Stimulated activated CD8-positive, alpha-beta memory T cell treated with anti-CD3 and anti-CD28 coated beads, Interleukin-4, amount 100 ng/mL, for 4 hours (primary cell): ENCODE data around the gene KREMEN1.
"Not testable (repeated sequence)": the region's sequence is repeated elsewhere in the genome, so short reads cannot be mapped to it uniquely, and the experiment has no call there.

Source experiments
- DNase-seq, 2 donors: peaks; one replicate each; pipeline ENCODE4 v3.0.0-alpha.2; 2020; ENCODE audit warnings: low read depth in 2 of 2, low spot score in 1 of 2

KREMEN1 gene

DNA sequence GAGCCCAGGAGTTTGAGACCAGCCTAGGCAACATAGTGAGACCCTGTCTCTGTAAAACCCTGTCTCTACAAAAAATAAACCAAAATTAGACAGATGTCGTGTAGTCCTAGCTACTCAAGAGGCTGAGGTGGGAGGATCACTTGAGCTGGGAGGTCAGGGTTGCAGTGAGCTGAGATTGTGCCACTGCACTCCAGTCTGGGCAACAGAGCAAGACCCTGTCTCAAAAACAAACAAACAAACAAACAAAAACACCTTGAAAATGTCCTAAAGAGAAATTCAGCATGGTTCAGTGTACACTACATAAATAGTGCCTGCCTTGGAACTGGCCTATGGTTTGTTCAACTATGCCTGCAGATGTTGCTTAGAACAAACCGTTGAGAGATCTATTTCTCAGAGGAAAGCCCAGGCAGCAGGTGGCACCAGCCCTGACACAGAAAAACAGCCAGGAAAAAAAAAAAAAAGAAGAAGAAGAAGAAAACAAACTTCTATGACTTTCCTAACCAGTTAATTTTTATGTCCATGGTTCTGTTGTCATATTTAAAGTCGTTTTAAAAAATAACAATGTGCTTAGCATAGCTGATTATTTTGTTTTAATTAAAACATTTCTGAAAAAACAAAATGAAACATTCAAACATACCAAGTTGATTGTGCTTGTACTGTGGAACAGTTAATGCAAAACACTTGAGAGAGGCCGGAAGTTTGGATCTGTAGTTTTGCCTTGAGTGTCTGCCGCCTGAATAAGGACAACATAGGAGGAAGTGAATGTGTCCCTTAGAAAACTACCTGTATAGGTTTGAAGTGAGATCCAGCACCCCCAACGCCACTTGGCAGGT is 5.4 kb downstream of the KREMEN1 start:
- no peak for DNase-seq

GRCh38 chr22:29078869-29079207 is 6.0 kb downstream of the KREMEN1 start:
- DNase-seq: no peak

- no peak for DNase-seq
Measured at GRCh38 chr22:29079218-29079901, 6.5 kb downstream of the KREMEN1 start.

GRCh38 chr22:29080106-29080975 is 7.5 kb downstream of the KREMEN1 start:
- DNase-seq: no peak

DNA sequence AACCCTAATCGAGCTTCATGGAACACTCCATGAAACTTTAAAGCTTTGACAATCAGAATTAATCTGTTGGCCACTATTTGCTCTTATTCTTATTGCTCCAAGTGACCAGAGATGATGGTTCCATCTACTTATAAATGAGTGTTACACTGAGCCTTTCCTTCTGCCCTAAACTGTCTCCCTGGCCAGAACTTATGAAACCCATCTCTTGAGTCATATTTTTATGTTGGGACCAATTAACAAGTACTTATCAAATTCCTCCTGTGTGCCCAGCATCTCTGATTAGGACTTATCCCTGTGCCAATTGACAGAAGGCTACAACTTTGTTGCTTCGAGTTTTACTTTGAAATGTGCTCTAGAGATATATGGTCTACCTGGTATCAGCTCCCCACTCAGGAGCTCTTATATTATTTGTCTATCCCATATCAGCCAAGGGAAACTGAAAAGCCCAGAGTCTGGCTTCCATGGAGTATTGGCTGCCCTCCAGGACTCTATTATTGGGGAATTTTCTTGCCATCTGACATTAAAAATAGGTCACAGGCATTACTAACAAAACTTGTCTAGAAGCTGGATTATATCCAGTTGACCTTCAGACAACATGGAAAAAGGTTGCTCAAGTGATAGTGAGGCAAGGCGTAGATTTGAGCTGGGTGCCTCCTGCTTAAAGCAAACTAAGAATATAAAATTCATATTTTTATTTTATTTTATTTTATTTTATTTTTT is 8.8 kb downstream of the KREMEN1 start:
- DNase-seq: no peak

DNA sequence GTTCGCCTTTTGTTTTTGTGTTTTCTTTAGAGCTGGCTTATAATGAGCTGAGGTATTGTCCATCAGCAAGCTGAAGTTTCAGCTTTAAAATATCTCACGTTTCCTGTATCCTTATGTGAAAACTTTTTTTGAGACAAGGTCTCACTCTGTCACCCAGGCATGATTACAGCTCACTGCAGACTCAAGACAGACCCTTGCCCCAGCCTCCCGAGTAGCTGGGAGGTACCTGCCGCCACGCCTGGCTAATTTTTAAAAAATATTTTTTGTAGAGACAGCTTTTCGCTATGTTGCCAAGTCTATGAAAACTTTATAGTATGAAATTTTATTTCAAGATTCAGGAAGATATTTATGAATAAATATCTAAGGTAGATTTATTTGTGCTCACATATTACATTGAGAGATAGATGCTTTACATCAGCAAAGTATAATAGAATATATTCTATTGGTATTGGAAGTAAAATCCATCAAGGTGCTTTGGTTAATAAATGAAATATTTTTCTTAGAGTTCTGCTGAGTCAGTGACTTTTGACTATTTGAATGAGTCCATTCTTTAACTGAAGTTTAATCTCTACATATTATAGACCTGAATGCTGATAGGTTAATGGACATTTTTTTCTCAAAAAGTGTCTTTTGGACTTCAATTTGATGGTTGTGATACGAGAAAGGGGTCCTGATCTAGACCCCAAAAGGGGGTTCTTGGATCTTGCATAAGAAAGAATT is 10.2 kb downstream of the KREMEN1 start:
- DNase-seq: no peak

DNA sequence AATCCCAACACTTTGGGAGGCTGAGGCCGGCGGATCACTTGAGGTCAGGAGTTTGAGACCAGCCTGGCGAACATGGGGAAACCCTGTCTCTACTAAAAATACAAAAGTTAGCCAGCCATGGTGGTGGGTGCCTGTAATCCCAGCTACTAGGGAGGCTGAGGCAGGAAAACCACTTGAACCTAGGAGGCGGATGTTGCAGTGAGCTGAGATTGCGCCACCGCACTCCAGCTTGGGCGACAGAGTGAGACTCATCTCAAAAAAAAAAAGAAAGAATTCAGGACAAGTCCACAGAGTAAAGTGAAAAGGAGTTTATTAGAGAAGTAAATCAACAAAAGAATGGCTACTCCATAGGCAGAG is 10.7 kb downstream of the KREMEN1 start:
- DNase-seq: not testable (repeated sequence)

- no peak for DNase-seq
Measured at GRCh38 chr22:29083933-29084591, 11.2 kb downstream of the KREMEN1 start.

GRCh38 chr22:29087012-29087411 is 14.2 kb downstream of the KREMEN1 start:
- DNase-seq: no peak

GRCh38 chr22:29088809-29089208 is 16.0 kb downstream of the KREMEN1 start:
- DNase-seq: no peak

DNA sequence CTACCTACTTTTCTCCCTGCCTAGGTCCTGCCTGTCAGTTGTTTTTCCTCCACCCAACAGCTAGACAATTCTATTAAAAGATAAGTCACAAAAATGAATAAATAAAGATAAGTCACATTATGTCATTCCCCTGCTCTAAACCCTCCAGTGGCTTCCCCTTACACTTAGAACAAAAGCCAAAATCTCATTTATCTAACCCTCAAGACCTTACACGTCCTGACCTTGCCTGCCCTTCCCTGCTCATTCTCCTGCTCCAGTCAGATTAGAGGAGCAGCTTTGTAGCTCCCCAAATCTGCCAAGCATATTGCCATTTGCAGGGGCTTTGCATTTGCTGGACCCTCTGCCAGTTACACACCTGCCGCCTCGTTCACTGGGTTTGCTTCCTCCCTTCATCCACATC is 16.7 kb downstream of the KREMEN1 start:
- DNase-seq: no peak

- DNase-seq: no peak
Measured at GRCh38 chr22:29090039-29090438, 17.2 kb downstream of the KREMEN1 start.

DNA sequence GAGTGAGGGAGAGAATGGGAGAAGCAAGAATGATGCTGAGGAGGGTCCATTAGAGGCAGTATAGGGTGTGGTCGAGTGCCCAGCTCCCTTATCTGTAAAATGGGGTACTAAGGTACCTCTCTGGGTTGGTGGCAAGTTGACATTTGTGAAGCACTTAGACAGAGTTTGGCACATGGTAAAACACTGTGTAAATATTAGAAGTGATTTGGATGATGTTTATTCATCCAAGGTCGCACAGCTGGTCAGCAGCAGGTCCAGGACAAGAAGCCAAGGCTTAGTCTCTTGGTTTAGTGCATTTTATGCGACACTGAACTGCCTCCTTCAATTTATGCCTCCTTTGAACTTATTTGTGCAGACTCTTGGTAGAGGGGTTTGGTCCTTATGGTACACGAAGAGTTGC is 19.4 kb downstream of the KREMEN1 start:
- no peak for DNase-seq

DNA sequence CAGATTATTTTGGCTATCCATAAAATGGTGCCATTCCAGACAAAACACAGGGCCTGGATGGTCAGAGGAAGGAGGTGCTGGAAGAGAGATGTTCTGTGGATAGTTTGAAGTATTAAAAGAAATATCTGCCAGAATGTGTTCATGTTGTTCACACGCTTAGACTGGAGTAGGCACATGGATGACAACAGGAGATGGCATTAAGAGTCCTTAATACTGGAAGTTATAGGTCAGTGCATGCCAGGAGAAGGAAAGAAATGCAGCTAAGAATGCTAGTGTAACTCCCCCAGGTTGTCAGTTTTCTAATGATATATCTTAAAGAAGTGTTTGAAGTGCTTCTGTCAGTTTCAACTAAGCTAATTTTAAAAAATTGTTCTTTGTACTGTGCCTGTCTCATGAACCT is 20.2 kb downstream of the KREMEN1 start:
- no peak for DNase-seq

- DNase-seq: no peak
Measured at GRCh38 chr22:29093501-29094300, 20.9 kb downstream of the KREMEN1 start.

- no peak for DNase-seq
Measured at GRCh38 chr22:29095459-29095858, 22.6 kb downstream of the KREMEN1 start.

DNA sequence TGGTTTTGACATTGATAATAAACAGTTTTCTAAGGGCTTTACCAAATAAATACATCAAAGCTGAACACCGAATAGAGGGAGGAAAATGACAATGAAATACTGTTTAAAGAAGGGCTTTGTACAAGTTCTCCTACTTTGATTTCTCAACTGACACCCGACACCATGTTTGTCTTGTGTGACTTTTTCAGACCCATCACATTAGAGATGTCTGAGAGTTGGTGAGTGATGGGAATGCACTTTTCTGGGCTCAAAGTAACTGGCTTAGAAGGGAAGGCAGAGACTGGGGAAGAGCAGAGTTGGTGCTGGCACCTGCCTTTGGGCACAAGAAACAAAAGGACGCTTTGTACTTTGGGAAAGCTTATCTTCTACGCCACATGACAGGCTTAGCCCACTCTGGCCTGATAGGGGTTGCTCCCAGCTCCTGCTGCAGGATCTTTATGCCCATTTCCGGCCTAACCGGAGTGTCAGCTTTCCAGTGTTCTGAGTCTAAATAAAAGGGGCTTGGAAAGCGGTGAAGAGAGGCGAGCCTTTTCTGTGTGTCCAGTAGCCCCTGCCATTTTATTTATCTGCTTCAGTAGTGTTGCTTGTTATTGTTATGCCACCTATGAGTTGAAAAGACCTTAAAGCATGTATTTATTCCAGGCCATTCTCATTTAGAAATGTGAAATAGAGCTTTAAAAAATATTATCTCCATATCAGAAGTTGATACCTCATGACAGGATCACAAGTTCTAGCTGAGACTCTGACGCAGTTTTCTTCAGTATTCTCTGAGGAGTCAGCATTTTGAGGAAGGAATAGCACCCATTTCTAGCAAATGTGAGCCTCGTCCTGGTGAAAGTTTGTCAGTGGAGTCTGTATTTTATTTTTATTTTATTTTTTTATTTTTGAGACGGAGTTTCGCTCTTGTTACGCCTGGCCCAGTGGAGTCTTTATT is 24.2 kb downstream of the KREMEN1 start:
- no peak for DNase-seq

DNA sequence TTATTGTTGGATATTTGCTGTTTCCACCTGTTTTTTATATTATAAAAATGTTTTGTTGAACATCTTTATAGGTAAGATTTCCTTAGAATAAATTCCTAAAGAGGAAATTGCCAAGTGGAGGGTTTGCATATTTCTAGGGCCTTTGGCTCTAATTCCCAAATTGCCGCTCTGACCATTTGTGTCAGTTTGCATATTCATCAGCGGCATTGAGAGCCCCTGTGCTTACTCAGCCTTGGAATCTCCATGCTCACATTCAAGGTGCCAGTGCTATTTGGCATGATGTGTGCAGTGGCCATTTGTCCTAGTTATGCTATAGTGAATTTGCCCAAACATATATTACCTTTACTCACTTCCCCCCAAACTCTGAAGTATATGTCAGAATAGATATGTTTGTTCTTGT is 25.5 kb downstream of the KREMEN1 start:
- DNase-seq: no peak
